Right lobe of liver (tissue), 6 donors: ENCODE measurements around the gene SKAP2. TPM values are rescaled to one million over a fixed set of nuclear protein-coding genes. Genes with fewer than 3 reads are reported as not detected.

Source experiments
- ATAC-seq, 4 donors: fragments of 200-7000 bp; cut with Tn5 transposase; one replicate each; pipeline ENCODE4 v1.9.1; 2020; ENCODE audit warnings: mild to moderate bottlenecking in 4 of 4, moderate library complexity in 4 of 4
- DNase-seq, 3 donors: peaks; one replicate each; pipeline ENCODE4 v3.0.0-alpha.2; 2020
- H3K27ac ChIP-seq, 3 donors: fragments of 200-600 bp; one replicate each; pipeline ENCODE4 v1.8.0; 2022
- H3K27me3 ChIP-seq, 2 donors: fragments of 200-600 bp; one replicate each; pipeline ENCODE4 v1.8.0; 2022
- H3K36me3 ChIP-seq, 4 donors: fragments of 200-600 bp; sonication (generic) in 1 of 4; one replicate each; pipeline versions ENCODE4 v1.5.1 to v1.8.0; 2017 to 2022; ENCODE audit warnings: control low read depth in 1 of 4
- H3K4me1 ChIP-seq, 4 donors: fragments of 200-600 bp; sonication (generic) in 1 of 4; one replicate each; pipeline versions ENCODE4 v1.5.1 to v1.8.0; 2017 to 2022; ENCODE audit warnings: control low read depth in 1 of 4
- H3K4me3 ChIP-seq, 3 donors: fragments of 200-600 bp; one replicate each; pipeline ENCODE4 v1.8.0; 2022
- H3K9me3 ChIP-seq, 4 donors: fragments of 200-600 bp; sonication (generic) in 1 of 4; one replicate each; pipeline versions ENCODE4 v1.5.1 to v1.8.0; 2017 to 2022; ENCODE audit warnings: control low read depth in 1 of 4
- CTCF ChIP-seq, 4 donors: fragments of 200-600 bp in 3 of 4; fragments of 450-650 bp in 1 of 4; IDR thresholded peaks; one replicate each; pipeline versions ENCODE4 v1.5.1 to v1.8.0; 2016 to 2022; ENCODE audit warnings: antibody characterized with exemption in 4 of 4, mild to moderate bottlenecking in 2 of 4
- POLR2A ChIP-seq: fragments of 450-650 bp; IDR thresholded peaks from one replicate; pipeline ENCODE4 v1.6.1; 2017; ENCODE audit warnings: antibody characterized with exemption, mild to moderate bottlenecking
- WGBS: methylation state at CpG from one replicate; pipeline ENCODE4 v1.1.6; 2018; ENCODE audit warnings: low coverage, low lambda C conversion rate; ENCODE audit not compliant: insufficient coverage; ENCODE audit errors: missing lambda C conversion rate; 5-methylcytosine and 5-hydroxymethylcytosine counted together
- intact Hi-C, 2 donors: fragments of 100-400 bp; cut with DNase I; formaldehyde crosslinking; loops; one replicate each; pipeline versions ENCODE4 v1.11.2 to v1.14.1; 2022
- total RNA-seq, 6 experiments: library from RNA; depleted of rRNA in 2 of 6; stranded (reverse); fragments of >200 nt in 2 of 6; fragmentation: NEBNext Ultra II Directional in 3 of 6; extraction: Animal tissue kit (Norgen Biotek cat#: 25700) in 3 of 6; gene quantifications; one replicate each; pipeline versions ENCODE4 v1.1.0 to v1.2.4, GENCODE V29; 2016 to 2023
- donor health status: DM: no; HTN: yes; CAD: no.
- donor health status: DM: no; HTN: no; CAD: no.
- donor health status: DM: no; HTN: no; CAD: no.
- donor health status: DM: no; HTN: yes; CAD: no.
- donor health status: DM: no; HTN: yes; CAD: no.

Gene SKAP2
- total RNA-seq, 6 experiments from 2014 or later, result 4.7 to 19.6 (median 9.0) TPM

- Histone ChIP-seq H3K4me3 (no peak overlapping the region), H3K9me3 (no peaks in the 10 kb centered on the region), H3K27me3 (no peaks in the 10 kb centered on the region), H3K4me1 (peaks cover 0 to under 1% (median 0%) of the 10 kb centered on the region in 4 donors), H3K36me3 (no peaks in the 10 kb centered on the region), H3K27ac (no peak overlapping the region)
- DNase-seq, result no peak
- intact Hi-C loops, result no loop called here
- TF ChIP-seq CTCF (IDR thresholded peaks at IDR 0.05), result no peak
- no peak for TF ChIP-seq POLR2A
- WGBS, result 83% methylated on average over 1 of the region's 1 CpG
- no peak for ATAC-seq
Observed at GRCh38 chr7:26683277-26683676, 181.1 kb downstream of the SKAP2 start.

GRCh38 chr7:26681819-26682418 lies 182.5 kb downstream of the SKAP2 start:
- TF ChIP-seq POLR2A (no peak), CTCF (IDR thresholded peaks at IDR 0.05) (peak; percentile 49 to 87 (median 73))
- no peak overlapping the region for H3K4me3 ChIP-seq
- H3K9me3 ChIP-seq, result no peaks in the 10 kb centered on the region
- WGBS, result 14% methylated on average over 2 of the region's 3 CpGs
- peak; percentile 47 to 63 (median 60) for ATAC-seq
- DNase-seq, result no peak
- H3K4me1 ChIP-seq, result no peaks in the 10 kb centered on the region
- H3K36me3 ChIP-seq, result no peaks in the 10 kb centered on the region
- intact Hi-C loops, result no loop called here
- H3K27ac ChIP-seq, result no peak overlapping the region
- no peaks in the 10 kb centered on the region for H3K27me3 ChIP-seq

- 88% methylated on average over 1 of the region's 1 CpG for WGBS
- Histone ChIP-seq H3K4me1 (no peaks in the 10 kb centered on the region), H3K9me3 (no peaks in the 10 kb centered on the region), H3K27me3 (no peaks in the 10 kb centered on the region), H3K36me3 (no peaks in the 10 kb centered on the region), H3K27ac (no peak overlapping the region), H3K4me3 (no peak overlapping the region)
- ATAC-seq (no peak), DNase-seq (no peak)
- intact Hi-C loops, result no loop called here
- no peak for TF ChIP-seq CTCF (IDR thresholded peaks at IDR 0.05)
Observed at GRCh38 chr7:26680587-26680986, 183.8 kb downstream of the SKAP2 start.

- H3K27me3 ChIP-seq, result no peaks in the 10 kb centered on the region
- TF ChIP-seq POLR2A (no peak), CTCF (IDR thresholded peaks at IDR 0.05) (no peak)
- intact Hi-C loops, result loop anchor here in 1 of 2 donors (5.0 kb wide), 1 partner anchor 482 kb away; the partner anchor contains the start of gene HOXA7
Observed at GRCh38 chr7:26675143-26675887, 189.1 kb downstream of the SKAP2 start.

More at GRCh38 chr7:26675143-26675887, 189.1 kb downstream of the SKAP2 start:
- no peak overlapping the region for H3K4me3 ChIP-seq
- DNase-seq (no peak), ATAC-seq (no peak)
- WGBS, result 94% methylated on average over 4 of the region's 4 CpGs
- no peaks in the 10 kb centered on the region for H3K36me3 ChIP-seq
- H3K4me1 ChIP-seq, result no peaks in the 10 kb centered on the region
- H3K27ac ChIP-seq, result no peak overlapping the region
- H3K9me3 ChIP-seq, result no peaks in the 10 kb centered on the region
